Measurements from ENCODE around the gene CYP27B1.

CYP27B1 gene

GRCh38 chr12:57750561-57751431 lies 16.1 kb downstream of the CYP27B1 start:
- TF ChIP-seq CTCF (conservative IDR thresholded peaks at IDR 0.05; ENCODE audit: low read depth, low read length): no peak
- H3K4me3 ChIP-seq (ENCODE audit: low read length): peak overlapping the region; percentile 90
- DNase-seq (ENCODE audit: low read depth): no peak

- H3K4me3 ChIP-seq (ENCODE audit: low read length): no peak overlapping the region
- DNase-seq (ENCODE audit: low read depth): no peak
- TF ChIP-seq CTCF (conservative IDR thresholded peaks at IDR 0.05; ENCODE audit: low read depth, low read length): no peak
Observed at GRCh38 chr12:57749061-57749460, 17.8 kb downstream of the CYP27B1 start.

GRCh38 chr12:57746025-57746424 lies 20.9 kb downstream of the CYP27B1 start:
- no peak for DNase-seq (ENCODE audit: low read depth)
- peak overlapping the region; percentile 91 for H3K4me3 ChIP-seq (ENCODE audit: low read length)
- TF ChIP-seq CTCF (conservative IDR thresholded peaks at IDR 0.05; ENCODE audit: low read depth, low read length): no peak

GRCh38 chr12:57745485-57745881 lies 21.4 kb downstream of the CYP27B1 start:
- no peak for DNase-seq (ENCODE audit: low read depth)
- peak overlapping the region; percentile 91 for H3K4me3 ChIP-seq (ENCODE audit: low read length)
- no peak for TF ChIP-seq CTCF (conservative IDR thresholded peaks at IDR 0.05; ENCODE audit: low read depth, low read length)

- DNase-seq (ENCODE audit: low read depth): peak; percentile 94
- TF ChIP-seq CTCF (conservative IDR thresholded peaks at IDR 0.05; ENCODE audit: low read depth, low read length): no peak
- peak within 1 kb of the TSS; percentile 91 for H3K4me3 ChIP-seq (ENCODE audit: low read length)
Observed at GRCh38 chr12:57744777-57745484, 21.9 kb downstream of the CYP27B1 start, which contains the start of gene TSPAN31. Gene TSPAN31 (plus strand): TSS chr12:57745039. CDS start chr12:57745155, 116 bp downstream.

GRCh38 chr12:57744194-57744776 lies 22.6 kb downstream of the CYP27B1 start:
- no peak for TF ChIP-seq CTCF (conservative IDR thresholded peaks at IDR 0.05; ENCODE audit: low read depth, low read length)
- peak overlapping the region; percentile 91 for H3K4me3 ChIP-seq (ENCODE audit: low read length)
- DNase-seq (ENCODE audit: low read depth): no peak
